Renal pelvis (tissue), 12 donors: ENCODE data around the gene SVIP. TPM values are rescaled to one million over a fixed set of nuclear protein-coding genes. Genes with fewer than 3 reads are reported as not detected.

ENCODE experiments used
- DNase-seq: peaks from one replicate; pipeline ENCODE4 v3.0.0-alpha.2; 2013
- long read RNA-seq, 16 experiments: transcript quantifications; one replicate each; lab custom pipeline, GENCODE V29; 2026
- polyA plus RNA-seq, 3 donors: library from polyadenylated mRNA; unstranded; fragments of 120-200 nt; gene quantifications; one replicate each; pipeline ENCODE4 v1.2.1, GENCODE V29; 2013; ENCODE audit not compliant: insufficient read length in 3 of 3

Gene SVIP, protein sequence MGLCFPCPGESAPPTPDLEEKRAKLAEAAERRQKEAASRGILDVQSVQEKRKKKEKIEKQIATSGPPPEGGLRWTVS
- polyA plus RNA-seq, result 10 to 100 TPM; 37.7 to 42.1 (median 40.6) TPM
- long read RNA-seq, donor 1, full-length matches to known transcripts, result 29 of 29 reads
- long read RNA-seq, donor 1, partial matches to known transcripts, result 0 of 29 reads
- long read RNA-seq, donor 1, other reads (novel, unspliced or antisense), result 0 of 29 reads
- long read RNA-seq, donor 2, full-length matches to known transcripts, result 45 of 45 reads
- long read RNA-seq, donor 2, partial matches to known transcripts, result 0 of 45 reads
- long read RNA-seq, donor 2, other reads (novel, unspliced or antisense), result 0 of 45 reads
- long read RNA-seq, donor 3, full-length matches to known transcripts, result 24 of 24 reads
- long read RNA-seq, donor 3, partial matches to known transcripts, result 0 of 24 reads
- long read RNA-seq, donor 3, other reads (novel, unspliced or antisense), result 0 of 24 reads
- long read RNA-seq, donor 4, full-length matches to known transcripts, result 40 of 40 reads
- long read RNA-seq, donor 4, partial matches to known transcripts, result 0 of 40 reads
- long read RNA-seq, donor 4, other reads (novel, unspliced or antisense), result 0 of 40 reads
- long read RNA-seq, donor 5, full-length matches to known transcripts, result 15 of 15 reads
- long read RNA-seq, donor 5, partial matches to known transcripts, result 0 of 15 reads
- long read RNA-seq, donor 5, other reads (novel, unspliced or antisense), result 0 of 15 reads
- long read RNA-seq, donor 6, full-length matches to known transcripts, result 29 of 29 reads
- long read RNA-seq, donor 6, partial matches to known transcripts, result 0 of 29 reads
- long read RNA-seq, donor 6, other reads (novel, unspliced or antisense), result 0 of 29 reads
- long read RNA-seq, donor 7, full-length matches to known transcripts, result 19 of 19 reads
- long read RNA-seq, donor 7, partial matches to known transcripts, result 0 of 19 reads
- long read RNA-seq, donor 7, other reads (novel, unspliced or antisense), result 0 of 19 reads
- long read RNA-seq, donor 8, full-length matches to known transcripts, result 5 of 5 reads
- long read RNA-seq, donor 8, partial matches to known transcripts, result 0 of 5 reads
- long read RNA-seq, donor 8, other reads (novel, unspliced or antisense), result 0 of 5 reads
- long read RNA-seq, donor 9, full-length matches to known transcripts, result 40 of 40 reads
- long read RNA-seq, donor 9, partial matches to known transcripts, result 0 of 40 reads
- long read RNA-seq, donor 9, other reads (novel, unspliced or antisense), result 0 of 40 reads
- long read RNA-seq, donor 10, full-length matches to known transcripts, result 19 of 19 reads
- long read RNA-seq, donor 10, partial matches to known transcripts, result 0 of 19 reads
- long read RNA-seq, donor 10, other reads (novel, unspliced or antisense), result 0 of 19 reads
- long read RNA-seq, donor 11, full-length matches to known transcripts, result 15 of 15 reads
- long read RNA-seq, donor 11, partial matches to known transcripts, result 0 of 15 reads
- long read RNA-seq, donor 11, other reads (novel, unspliced or antisense), result 0 of 15 reads
- long read RNA-seq, donor 12, full-length matches to known transcripts, result 50 of 50 reads
- long read RNA-seq, donor 12, partial matches to known transcripts, result 0 of 50 reads
- long read RNA-seq, donor 12, other reads (novel, unspliced or antisense), result 0 of 50 reads
- long read RNA-seq, donor 13, full-length matches to known transcripts, result 23 of 23 reads
- long read RNA-seq, donor 13, partial matches to known transcripts, result 0 of 23 reads
- long read RNA-seq, donor 13, other reads (novel, unspliced or antisense), result 0 of 23 reads
- long read RNA-seq, donor 14, result 0 reads
- long read RNA-seq, donor 15, full-length matches to known transcripts, result 46 of 46 reads
- long read RNA-seq, donor 15, partial matches to known transcripts, result 0 of 46 reads
- long read RNA-seq, donor 15, other reads (novel, unspliced or antisense), result 0 of 46 reads
- long read RNA-seq, donor 16, full-length matches to known transcripts, result 50 of 50 reads
- long read RNA-seq, donor 16, partial matches to known transcripts, result 0 of 50 reads
- long read RNA-seq, donor 16, other reads (novel, unspliced or antisense), result 0 of 50 reads

DNA sequence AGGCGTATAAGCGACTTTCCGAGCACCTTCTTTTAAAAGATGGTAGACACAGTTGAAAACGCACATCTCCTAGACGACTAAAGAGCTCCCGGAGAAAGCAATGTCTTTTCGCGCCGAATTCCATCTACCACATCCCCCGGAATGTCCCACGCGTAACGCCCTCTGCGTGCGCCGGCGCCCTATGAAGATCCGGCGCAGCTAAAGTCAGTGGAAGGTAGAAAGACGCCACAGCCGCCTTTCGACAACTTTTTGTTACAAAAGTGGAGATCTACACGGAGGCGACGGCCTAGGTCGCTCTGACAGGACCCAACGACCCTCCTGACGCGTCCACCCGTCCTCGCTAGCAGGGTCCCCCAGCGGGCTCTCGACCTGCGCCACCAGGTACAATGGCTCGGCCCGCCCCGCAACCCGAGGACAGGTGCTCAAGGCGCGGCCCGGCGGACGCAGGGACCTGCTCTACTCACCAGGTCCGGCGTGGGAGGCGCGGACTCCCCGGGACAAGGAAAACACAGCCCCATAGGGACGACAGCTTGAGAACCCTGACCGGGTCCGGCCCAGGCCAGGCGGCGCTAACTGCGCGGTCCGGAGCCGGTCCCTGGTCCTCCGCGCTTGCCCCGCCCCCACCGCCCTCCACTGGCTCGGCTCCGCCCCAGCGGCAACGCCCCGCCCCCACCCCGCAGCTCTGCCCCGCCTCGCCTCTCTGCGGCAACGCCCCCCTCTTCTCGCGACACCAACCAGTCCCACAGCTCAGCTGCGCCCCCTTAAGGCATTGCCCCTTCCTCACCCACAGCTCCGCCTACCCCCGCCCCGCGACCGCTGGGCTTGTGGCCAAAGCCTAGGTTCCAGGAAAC lies at the start of gene SVIP:
Gene SVIP, minus strand, starts transcription at position 571 of the 851 bp plus-strand sequence. Its CDS starts 53 bp downstream, at position 518.
- DNase-seq, result peak; percentile 90

DNA sequence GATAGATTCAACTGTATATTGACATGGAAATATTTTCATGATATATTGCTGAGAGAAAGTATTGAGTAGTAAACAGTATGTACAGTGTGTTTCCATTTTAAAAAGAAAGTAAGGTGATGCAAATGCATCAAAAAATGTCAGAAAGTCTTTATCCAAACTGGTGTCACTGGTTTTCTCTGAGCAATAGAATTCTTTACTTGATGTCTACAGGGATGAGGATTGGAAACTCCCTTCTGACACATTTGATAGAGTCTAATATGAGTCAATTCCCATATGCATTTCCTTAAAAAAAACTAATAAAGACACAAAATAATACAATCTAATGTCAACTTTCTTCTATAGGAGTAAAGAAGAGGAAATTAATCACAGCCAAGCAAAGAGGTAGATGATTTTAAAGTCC lies 49.0 kb upstream of the SVIP start:
- no peak for DNase-seq

DNA sequence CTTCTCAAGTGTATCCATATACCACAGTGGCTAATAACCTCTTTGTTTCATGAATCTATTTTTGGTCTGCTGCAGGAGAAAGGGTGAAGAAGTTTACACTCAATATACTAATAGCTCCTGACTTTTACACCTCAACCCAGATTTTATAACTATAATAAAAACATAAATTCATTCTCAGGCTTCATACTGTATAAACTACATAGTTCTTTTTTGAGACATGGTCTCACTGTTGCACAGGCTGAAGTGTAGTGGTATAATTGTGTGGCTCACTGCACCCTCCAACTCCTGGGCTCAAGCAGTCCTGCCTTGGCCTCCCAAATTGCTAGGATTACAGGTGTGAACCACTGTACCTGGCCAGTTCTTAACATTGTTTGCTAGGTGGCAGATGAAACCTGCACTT lies 48.4 kb upstream of the SVIP start:
- DNase-seq, result no peak

DNA sequence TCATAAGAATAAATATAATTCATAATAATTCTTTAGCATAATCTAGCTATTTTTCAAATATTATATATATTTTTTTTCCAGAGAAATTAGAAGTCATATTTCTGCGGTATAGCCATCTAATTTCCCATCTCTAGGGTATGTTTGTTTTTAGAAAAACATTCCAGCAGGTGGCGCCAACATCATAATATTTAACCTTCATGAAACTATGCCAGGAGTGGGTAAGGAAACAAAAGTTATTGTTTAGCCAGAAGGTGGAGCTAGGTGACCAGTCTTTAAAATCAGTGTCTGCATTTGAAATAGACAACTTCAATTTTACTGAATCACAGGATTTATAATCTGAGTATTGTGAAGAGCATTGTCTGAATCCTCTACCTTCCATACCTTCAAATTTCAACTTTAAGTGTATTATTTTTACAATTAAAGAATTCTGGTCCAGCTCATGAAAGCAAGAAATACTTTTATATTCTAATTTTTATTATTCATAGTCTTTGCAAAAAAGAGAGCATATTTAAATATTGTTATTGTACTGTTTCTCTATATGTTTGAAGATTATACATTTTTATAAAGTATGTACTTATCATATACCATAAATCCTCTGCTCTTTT lies 46.4 kb upstream of the SVIP start:
- DNase-seq, result peak; percentile 86

DNA sequence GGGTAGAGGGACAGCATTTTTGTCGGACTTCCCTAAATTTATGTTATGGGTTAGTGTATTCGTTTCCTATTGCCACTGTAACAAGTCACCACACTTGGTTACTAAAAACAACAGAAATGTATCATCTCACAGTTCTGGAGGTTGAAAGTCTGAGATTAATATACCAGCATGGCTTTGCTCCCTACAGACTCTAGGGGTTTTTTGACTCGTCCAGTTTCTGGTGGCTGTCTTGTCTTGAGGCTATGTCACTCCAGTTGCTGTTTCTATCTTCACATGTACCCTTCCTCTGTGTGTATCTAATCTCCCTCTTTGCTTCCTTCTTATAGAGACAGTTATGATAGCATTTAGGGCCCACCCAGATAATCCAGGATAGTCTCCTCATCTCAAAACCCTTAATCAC lies 39.7 kb upstream of the SVIP start:
- no peak for DNase-seq

DNA sequence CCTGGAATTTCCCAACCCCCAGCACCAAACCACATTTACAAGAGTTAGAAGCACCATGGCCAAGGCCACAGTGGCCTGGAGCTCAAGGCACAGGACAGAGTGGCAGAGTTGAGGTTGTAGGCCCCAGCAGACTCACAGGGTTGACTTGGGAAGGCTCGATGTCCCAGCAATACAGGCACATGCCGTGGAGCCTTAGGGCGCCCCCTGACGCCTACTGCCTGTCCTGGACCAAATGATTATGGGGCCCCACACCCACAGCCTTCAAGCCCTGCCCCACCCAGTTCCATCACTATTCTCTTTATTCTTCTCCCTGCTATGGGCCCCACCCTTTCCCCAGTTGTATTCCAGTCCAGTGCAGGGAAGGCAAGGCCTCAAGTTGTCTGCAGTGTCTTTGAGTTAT lies 30.6 kb upstream of the SVIP start, which contains the start of gene CCDC179:
Gene CCDC179, minus strand, starts transcription at position 234 of the 400 bp plus-strand sequence. Its CDS starts 53 bp downstream, at position 181.
- DNase-seq, result no peak

DNA sequence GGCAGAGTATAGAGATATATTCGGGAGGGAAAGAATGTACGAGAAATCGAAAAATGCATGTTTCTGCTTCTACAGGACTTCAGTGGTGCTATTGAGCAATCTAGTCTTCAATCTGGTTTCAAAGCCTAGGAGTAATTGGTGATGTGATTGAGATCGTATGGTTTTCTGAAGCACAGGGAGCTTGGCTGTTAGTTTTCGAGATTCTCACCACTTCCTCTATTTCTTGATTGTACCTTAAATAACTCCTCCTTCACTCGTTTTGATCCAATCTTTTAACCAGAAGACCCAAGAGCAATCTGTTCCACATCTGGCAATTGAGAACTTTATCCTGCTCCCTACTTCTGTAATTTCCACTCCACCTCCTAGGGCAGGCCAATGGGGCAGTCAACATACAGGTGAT lies 30.2 kb upstream of the SVIP start:
- no peak for DNase-seq

DNA sequence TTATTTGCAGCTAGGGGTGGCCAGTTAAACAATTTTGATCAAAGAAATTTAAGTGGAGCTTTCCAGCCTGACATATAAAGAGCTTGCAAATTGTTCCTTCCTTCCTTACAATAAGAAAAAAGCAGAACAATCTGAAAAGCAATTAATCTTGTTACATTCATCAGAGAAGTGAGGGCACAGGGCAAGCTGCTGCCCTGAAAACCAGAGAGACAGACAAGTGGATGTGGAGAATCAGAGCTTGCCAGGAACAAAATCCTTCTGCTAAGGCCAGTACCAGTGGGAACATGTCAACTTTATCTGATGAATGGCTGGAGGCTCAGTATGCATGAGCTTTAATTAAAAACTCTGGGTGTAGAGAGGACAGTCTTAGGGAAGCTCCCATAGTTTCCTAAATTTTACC lies 21.9 kb upstream of the SVIP start:
- DNase-seq, result no peak

DNA sequence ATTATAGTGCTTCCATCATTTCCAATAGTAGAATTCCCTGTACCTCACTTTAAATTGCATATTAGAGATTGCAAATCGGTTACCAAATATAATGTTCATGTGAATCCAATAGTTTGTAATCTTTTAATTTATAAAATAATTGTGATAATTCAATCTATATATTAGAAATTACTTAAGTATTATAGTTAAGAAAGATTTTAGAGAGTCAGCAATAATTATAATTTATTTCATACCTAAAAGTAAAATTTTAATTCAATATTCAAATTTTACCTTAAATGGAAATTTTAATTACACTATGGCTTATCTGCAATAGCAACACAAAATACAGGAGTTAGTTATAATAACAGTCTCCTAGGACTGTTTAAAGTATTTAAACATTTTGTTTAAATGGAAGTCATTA lies 17.1 kb upstream of the SVIP start:
- DNase-seq, result no peak

DNA sequence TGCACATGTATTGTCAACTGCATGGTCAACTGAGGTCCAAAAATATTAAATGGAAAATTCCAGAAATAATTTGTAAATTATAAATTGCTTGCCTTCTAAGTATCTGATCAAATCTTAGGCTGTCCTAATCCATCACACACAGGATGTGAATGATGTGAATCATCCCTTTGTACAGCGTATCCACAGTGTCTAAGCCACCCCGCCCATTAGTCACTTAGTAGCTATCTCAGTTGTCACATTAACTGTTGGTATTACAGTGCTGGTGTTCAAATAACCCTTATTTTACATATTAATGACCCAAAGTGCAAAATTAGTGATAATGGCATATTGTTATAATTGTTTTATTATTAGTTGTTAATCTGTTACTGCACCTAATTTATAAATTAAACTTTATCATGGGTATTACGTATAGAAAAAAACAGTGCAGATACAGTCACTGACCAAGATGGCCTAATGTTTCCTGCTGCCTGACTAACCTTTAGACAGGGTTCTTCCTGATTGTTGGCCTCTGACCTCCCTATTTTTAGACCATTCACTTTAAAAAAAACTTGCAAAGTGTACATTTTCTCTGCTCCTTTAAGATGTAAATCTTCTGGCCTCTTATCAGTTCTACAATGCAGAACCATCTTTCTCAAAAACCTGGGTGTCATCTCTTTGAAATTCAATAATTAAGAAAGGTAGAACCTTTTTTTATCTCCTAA lies 2.9 kb upstream of the SVIP start:
- no peak for DNase-seq

DNA sequence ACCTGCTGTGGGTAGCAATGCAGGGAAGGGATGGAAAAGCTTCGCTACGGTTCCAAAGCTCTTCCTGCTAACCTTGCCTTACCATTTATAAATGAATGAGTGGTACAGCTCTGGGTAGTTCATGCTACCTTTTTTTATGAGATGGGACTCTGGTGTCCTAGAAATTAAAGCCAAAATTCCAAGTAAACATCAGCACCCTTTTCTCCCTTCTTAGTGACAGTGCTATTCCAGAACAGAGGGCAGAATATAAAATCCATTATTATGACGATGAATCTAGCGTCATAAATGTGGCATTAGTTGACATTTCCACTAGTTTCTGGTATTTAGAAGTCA lies 447 bp upstream of the SVIP start:
- DNase-seq, result no peak

DNA sequence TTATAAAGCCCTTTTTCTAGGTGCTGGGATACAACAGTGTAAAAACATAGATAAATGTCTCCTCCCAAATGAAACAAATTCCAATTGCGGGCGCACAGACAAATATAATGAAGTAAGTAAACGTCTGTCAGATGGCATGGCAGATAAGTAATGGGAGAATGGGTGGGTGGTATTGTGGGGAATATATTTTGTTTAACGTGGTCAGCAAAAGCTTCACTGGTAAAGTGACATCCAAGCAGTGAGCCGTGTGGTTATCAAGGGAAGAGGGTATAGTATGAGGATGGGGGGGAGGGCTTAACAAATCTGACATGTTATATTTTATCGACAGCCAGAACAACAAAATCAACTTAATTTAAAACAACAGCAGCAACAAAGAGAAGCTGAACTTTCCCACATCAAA lies 1.2 kb downstream of the SVIP start:
- no peak for DNase-seq

DNA sequence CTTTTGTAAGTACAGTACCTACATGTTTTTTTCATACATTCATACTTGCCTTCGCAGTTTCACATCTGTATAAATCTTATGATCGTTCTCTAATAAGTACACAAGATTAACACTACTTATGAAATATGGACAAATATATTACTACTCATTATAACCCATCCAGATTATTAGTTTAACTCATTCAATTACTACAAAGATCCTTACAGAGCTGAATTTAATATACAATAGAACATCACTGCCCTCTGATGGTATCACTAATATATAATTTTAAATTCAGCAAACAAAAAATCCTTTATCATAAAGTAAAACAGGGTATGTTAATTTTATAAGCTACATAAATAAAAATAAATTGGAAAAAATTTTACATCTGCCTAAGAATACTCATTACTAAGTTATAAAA lies 7.4 kb downstream of the SVIP start:
- DNase-seq, result no peak

DNA sequence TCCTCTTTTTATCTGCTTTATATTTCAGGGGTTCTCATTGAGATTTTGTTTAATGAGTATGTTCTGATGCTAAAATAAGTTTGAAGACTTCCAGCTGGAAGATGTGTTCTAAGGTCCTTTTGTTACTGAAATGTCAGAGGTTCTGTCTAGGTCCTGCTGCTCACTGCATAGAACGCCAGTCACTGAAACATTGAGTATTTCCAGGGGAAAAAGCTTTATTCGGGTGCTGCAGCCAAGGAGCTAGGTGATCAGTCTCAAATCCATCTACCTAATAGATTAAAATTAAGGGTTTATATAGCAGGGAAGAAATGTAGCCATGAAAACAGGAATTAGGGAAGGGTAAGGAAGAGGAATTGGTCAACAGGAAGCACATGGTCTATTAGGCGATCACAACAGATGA lies 19.7 kb downstream of the SVIP start:
- DNase-seq, result no peak

DNA sequence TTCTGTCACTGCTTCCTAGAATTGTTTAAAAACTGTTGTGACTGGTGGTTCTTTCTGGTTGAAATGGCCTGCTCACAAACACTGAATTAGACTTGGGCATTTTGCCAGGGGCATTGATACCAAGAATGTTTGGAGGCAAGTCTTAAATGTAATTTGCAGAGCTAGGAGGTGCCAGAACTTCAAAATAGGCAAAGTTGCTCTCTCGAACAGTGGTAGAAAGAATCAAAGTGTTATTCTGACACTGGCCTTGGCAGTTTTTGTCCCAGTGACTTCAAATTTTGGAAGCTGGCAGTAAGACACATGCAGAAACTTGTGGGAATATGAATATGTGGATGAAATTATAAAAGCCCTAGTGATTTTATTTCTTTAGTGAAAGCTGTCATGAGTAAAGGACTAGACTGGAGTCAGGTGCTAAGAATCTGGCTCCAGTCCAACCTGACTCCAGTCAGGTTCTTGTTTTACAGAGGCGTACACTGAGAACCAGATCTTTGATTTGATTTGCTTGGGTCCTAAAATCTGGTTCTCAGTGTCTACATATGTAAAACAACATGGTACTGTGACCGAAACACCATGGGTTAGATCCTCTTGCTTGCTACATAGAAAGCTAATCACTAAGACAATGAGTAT lies 20.9 kb downstream of the SVIP start:
- no peak for DNase-seq

DNA sequence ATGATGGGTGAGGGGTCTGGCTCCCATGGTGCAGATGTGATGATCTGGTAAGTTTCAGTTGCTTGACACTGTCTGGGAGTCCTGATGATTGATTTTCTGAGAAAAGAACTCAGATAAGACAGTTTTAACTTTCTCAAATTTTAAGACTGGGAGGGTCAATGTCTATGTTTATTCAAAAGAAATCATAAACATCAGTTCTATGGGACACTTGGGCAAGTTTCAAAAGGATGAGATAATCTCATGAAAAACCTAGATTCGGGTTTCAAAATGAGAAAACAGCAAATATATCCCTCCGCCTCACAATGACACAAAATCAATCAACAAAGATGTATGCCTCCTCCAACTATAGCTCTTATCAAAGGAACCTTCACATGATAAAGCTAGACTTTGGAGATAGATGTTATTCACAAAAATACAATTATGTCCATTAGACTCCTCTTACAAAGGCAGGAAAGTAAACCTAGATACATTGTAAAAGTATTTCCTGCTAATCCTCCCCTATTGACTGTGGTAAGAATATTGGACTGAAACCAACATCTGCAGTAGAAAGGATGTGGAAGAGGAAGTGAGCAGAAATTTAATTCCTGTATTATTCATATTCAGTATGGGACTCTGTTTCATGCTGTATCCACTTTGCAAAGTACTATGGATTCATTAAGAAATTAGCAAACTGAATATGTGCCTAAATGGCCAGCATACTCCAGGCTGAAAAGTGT lies 21.6 kb downstream of the SVIP start:
- no peak for DNase-seq

DNA sequence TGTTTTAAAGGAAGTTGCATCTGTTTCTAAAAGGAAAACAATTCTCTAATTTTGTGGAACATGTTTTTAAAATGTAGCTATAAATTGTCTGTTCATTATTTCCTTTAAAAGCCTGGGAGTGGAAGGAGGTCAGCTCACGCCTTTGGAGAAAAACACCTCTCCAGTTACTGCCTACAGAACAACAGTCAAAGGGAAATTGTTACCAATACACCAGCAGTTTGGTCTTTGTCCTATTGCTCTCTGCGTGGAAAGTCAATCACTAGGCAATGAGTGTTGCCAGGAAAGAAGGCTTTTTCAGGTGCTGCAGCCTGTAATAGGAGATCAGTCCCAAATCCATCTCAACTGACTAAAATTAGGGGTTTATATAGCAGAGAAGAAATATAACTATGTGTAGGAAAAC lies 22.2 kb downstream of the SVIP start:
- DNase-seq, result no peak
